Activated CD8-positive, alpha-beta memory T cell treated with anti-CD3 and anti-CD28 coated beads for 1 hour (primary cell): Measurements from ENCODE around the gene HAUS3.

Experiments
- DNase-seq, 2 donors: peaks; one replicate each; pipeline ENCODE4 v3.0.0-alpha.2; 2020; ENCODE audit warnings: low read depth in 1 of 2; ENCODE audit errors: extremely low read depth in 1 of 2

HAUS3 gene

GRCh38 chr4:2252530-2253091, 10.7 kb upstream of the HAUS3 start:
- DNase-seq, result no peak

GRCh38 chr4:2251795-2252529, 10.0 kb upstream of the HAUS3 start:
- DNase-seq, result no peak

GRCh38 chr4:2251073-2251794, 9.3 kb upstream of the HAUS3 start:
- no peak for DNase-seq

- DNase-seq, result no peak
These were observed 8.6 kb upstream of the HAUS3 start for GRCh38 chr4:2250357-2251072.

- no peak for DNase-seq
These were observed 7.8 kb upstream of the HAUS3 start for GRCh38 chr4:2249526-2250356.

- no peak for DNase-seq
These were observed 6.9 kb upstream of the HAUS3 start for GRCh38 chr4:2248821-2249261.

DNA sequence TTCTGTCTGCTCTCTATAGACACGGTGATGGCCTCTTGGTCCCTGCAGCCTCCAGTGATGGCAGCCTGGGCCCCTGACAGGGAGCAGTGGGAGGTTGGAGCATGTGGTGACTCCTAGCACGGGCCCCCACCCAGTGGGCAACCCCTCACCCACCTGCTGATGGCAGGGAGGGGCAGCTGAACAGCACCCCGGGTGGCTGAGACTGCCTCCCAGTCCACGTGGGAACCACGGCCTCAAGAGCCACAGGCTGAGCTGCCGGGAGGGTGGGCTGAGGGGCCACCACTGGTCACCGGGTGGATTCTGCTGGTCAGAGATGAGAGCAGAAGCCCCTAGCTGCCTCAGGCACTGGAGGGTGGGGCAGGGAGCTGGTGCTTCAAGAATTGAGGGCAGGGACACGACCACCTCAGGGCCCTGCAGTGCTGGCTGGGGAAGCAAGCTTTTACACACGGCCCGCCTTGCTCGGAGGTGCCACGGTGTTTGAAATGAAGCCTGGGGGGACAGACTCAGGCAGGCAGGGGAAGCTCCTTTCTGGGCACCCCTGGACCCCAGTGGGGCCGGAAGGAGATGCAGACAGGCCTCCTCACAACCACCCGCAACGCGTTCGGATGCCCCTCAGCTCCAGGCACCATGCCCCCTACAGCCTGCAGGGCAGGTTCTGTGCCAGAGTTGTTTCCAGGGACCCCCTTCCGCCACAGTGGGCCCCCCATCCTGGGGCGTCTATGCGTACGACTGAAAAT, 6.3 kb upstream of the HAUS3 start:
- DNase-seq, result no peak

DNA sequence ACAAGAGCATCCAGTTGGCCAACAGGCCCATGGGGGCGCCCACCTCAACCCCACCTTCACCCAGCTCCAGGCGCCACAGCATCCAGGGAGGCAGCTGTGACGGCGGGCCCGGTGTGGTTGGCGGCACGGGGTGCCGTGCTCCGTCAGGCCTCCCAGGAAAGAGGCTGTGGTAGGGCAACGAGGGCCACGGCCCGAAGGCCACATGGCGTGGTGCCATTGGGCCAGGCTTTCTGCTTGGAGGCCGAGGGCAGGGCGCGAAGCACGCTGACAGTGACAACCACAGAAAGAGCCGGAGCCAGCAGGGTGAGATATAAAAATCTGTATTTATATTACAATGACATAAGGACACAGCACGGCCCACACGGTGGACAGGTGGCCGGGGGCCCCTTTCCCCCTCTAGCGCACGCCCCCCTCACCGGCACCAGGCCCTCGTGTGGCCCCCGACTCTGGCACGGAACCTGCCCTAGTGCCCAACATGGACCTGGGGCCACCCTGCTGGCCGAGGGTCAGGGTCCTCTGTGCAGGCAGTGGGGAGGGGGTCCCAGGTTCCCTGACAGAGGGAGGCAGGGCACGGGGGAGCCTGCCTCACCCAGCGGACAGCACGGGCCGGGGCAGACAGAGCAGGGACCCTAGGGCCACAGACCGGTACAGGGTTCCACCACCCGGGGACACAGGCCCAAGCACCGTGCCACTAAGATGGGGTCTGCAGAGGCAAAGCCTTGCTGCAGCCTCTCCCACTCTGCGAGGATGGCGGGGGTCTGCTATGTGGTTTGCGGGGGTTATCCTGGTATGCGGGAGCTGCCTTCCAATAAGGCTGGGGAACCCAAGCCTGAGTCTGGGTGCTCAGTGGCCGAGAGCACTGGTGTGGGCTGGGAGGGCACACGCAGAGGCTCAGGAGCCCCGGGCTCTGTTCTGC, 5.5 kb upstream of the HAUS3 start:
- DNase-seq, result no peak

GRCh38 chr4:2246384-2247127, 4.6 kb upstream of the HAUS3 start:
- DNase-seq, result no peak

DNA sequence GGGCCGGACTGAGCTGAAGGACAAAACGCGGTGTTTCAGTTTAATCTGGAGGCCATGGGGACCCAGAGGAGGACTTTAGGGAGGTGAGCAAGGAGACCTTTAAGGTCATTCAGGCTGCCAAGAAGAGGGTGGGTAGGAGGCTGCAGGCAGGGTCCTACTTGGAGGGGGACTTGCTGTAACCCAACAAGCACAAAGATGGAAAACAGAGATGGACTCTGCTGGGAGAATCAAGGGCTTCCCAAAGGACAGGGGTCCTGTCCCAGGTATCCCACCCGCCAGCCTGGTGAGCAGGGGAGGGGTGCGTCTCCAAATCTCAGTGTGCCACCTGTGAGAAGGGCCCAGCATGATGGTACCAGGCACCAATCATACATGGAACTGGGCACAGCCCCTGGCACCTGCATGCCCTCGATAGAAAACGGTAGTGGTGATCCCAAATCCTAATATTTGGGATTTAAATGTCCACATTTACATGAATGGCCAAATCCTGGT, 3.9 kb upstream of the HAUS3 start:
- DNase-seq, result no peak

GRCh38 chr4:2245057-2245786, 3.3 kb upstream of the HAUS3 start:
- DNase-seq, result no peak

- DNase-seq, result no peak
These were observed 1.9 kb upstream of the HAUS3 start for GRCh38 chr4:2243681-2244380.

- no peak for DNase-seq
These were observed 918 bp downstream of the HAUS3 start for GRCh38 chr4:2241003-2241402.

DNA sequence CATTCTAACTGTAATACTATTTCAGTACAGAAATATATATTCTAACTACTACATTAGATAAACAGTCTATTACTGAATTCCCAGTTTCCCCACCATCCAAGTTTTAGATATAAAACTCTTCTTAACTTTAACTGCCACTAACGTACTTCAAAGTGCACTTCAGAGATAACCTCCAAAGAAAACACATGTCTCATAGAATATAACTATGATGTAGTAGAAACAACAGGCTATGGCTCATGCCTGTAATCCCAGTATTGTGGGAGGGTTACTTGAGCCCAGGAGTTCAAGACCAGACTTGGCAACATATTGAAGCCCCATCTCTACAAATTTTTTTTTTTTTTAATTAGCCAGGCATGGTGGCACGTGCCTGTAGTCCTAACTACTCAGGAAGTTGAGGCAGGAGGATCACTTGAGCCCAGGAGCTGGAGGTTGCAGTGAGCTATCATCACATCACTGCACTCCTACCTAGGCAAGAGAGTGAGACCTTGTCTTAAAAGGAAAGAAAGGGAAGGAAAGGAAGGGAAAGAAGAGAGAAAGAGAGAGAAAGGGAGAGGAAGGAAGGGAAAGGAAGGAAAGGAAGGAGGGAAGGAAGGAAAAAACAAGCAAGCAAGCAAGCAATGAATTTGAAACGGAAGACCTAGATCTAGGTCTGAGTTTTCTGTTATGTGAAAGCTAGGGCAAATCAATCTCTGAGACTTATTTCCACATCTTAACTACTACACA, 4.8 kb downstream of the HAUS3 start:
- DNase-seq, result no peak

- no peak for DNase-seq
These were observed 10.8 kb downstream of the HAUS3 start for GRCh38 chr4:2231082-2231481.

DNA sequence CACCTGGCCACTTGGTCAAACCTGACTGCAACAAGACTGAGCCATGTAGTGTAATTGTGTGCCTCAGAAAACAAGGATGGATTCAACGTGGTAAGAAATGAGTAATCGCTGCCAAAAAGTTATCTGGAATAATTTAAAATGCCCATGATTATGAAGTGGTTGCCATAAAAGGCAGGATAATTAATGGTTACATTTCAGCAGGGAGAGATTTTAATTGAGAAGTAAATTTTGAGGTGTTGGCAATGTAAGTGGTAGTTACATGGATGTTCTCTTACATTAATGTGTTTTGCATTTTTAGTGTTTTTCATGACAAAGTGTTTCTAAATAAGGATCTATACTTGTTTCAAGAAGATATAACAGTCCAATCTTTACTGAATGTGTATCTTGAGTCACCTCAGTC, 15.7 kb downstream of the HAUS3 start:
- no peak for DNase-seq
